Neuron (in vitro differentiated cells): ENCODE measurements around the gene CGB3.

Source experiments
- H2AFZ ChIP-seq: one replicate; pipeline ENCODE4 v1.6.1; 2013; ENCODE audit warnings: low read depth, mild to moderate bottlenecking, inconsistent platforms, low read length, moderate library complexity
- H3K27me3 ChIP-seq: one replicate; pipeline ENCODE4 v1.6.1; 2013; ENCODE audit warnings: low read length; ENCODE audit not compliant: insufficient read depth
- H3K36me3 ChIP-seq: one replicate; pipeline ENCODE4 v1.6.1; 2013; ENCODE audit warnings: low read length; ENCODE audit not compliant: insufficient read depth
- H3K4me1 ChIP-seq: one replicate; pipeline ENCODE4 v1.6.1; 2013; ENCODE audit warnings: low read length; ENCODE audit not compliant: insufficient read depth
- H3K4me3 ChIP-seq: 2 replicates; pipeline ENCODE4 v1.5.1; 2013; ENCODE audit warnings: mild to moderate bottlenecking, low read length, moderate library complexity
- H3K9me3 ChIP-seq: one replicate; pipeline ENCODE4 v1.6.1; 2013; ENCODE audit warnings: low read length

The CGB3 gene

GRCh38 chr19:48997972-48998371 lies 26.2 kb downstream of the CGB3 start:
- no peaks in the 10 kb centered on the region for H3K9me3 ChIP-seq
- H3K27me3 ChIP-seq, result no peaks in the 10 kb centered on the region
- no peak overlapping the region for H2AFZ ChIP-seq
- peaks cover 5% of the 10 kb centered on the region for H3K36me3 ChIP-seq
- H3K4me1 ChIP-seq, result peaks cover 10% of the 10 kb centered on the region
- H3K4me3 ChIP-seq, result no peak overlapping the region

GRCh38 chr19:48994035-48994386 lies 30.1 kb downstream of the CGB3 start:
- Histone ChIP-seq H3K27me3 (no peaks in the 10 kb centered on the region), H3K9me3 (no peaks in the 10 kb centered on the region), H2AFZ (no peak overlapping the region), H3K4me3 (peak overlapping the region; percentile 74), H3K4me1 (peaks cover 17% of the 10 kb centered on the region), H3K36me3 (no peaks in the 10 kb centered on the region)

DNA sequence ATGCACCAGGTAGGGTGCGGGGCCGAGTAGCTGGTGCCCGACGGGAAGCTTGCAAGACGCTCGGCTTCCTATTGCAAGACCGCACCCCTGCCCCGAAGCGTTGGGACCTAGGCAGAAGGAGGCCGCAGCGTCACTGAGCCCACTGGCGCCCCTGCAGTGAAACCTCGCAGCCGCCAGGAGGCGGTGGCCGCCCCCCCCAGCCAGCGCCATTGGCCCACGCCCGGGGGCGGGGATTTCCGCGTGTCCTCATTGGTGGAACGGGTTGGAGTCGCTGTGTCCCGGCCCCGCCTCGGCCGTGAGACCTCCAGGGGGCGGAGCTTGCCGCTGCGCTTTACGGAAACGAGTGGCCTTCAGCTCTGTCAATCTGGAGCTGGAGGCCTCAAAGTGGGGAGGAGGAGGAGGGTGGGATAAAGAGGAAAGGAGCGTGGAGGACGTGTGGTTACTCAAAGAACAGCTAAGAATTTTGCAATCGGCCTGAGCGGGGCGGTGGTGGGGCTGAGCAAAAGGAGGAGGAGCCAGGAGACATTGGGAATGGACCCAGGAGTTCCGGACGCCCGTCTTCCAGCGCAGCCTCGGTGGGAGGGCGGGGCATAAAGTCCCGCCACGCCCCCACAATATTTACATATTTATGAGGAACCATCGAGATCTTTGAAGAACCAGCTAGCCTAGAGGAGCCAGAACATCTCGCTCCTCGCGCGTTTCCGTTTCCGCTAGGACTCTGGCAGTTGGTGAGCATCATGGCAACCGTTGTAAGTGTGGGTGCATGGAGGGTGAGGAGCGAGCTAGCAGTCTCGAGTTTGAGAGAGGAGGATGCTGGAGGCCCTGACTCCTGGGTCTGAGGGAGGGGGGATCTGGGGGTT lies 30.7 kb downstream of the CGB3 start, which contains the start of the genes GYS1 and RUVBL2:
TSS of gene GYS1 (minus strand) at position 135 of the 860 bp plus-strand sequence. CDS start 197 bp downstream, outside the sequence.
TSS of gene RUVBL2 (plus strand) at position 713 of the 860 bp plus-strand sequence. CDS start at position 738, 25 bp downstream.
- H3K27me3 ChIP-seq, result no peaks in the 10 kb centered on the region
- no peaks in the 10 kb centered on the region for H3K9me3 ChIP-seq
- H3K36me3 ChIP-seq, result peaks cover 5% of the 10 kb centered on the region
- H3K4me1 ChIP-seq, result peaks cover 17% of the 10 kb centered on the region
- peak within 1 kb of the TSS; percentile 7 for H2AFZ ChIP-seq
- H3K4me3 ChIP-seq, result peak within 1 kb of the TSS; percentile 74

- Histone ChIP-seq H2AFZ (peak overlapping the region; percentile 7), H3K9me3 (no peaks in the 10 kb centered on the region), H3K4me1 (peaks cover 17% of the 10 kb centered on the region)
Measured at GRCh38 chr19:48992581-48993174, 31.5 kb downstream of the CGB3 start.

DNA sequence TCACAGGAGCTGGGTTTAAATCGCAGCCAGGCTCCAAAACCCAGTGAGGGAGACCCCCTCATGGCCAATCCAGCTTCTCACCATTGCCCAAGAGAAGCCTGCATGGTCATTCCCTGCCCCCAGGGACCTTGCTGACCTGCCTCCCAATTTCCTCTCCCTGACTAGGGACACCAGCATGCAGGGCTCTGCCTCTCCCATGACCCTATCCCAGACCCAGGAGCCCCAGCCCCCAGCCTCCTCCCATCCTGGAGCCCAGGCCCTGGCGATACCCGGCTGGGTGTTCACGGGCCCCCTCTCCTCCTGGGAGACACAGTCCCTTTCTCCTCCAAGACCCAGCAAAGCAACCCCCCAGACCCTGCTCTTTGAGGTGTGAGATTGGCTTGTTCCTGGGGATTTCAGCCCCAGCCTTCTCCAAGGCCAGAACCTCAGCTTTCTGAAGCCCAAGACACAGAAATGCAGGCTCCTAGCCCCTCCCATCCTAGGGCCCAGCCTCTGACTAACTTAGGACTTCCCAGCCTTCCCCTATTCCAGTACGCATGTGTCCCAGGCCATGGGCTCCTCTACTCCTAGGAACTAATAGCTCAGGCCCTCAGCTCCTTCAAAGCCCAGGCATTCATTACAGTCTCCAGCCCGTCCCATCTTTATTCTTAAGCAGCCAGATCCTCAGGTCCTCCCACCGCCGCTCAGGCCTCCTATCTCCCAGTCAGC lies 32.1 kb downstream of the CGB3 start:
- H2AFZ ChIP-seq, result peak overlapping the region; percentile 7
- H3K4me3 ChIP-seq, result peak overlapping the region; percentile 74
- H3K9me3 ChIP-seq, result no peaks in the 10 kb centered on the region
- H3K27me3 ChIP-seq, result no peaks in the 10 kb centered on the region
- H3K36me3 ChIP-seq, result peaks cover 12% of the 10 kb centered on the region
- H3K4me1 ChIP-seq, result peaks cover 17% of the 10 kb centered on the region

More at GRCh38 chr19:48992581-48993174, 31.5 kb downstream of the CGB3 start:
- H3K36me3 ChIP-seq, result peaks cover 7% of the 10 kb centered on the region
- no peaks in the 10 kb centered on the region for H3K27me3 ChIP-seq
- peak overlapping the region; percentile 74 for H3K4me3 ChIP-seq

- Histone ChIP-seq H3K27me3 (no peaks in the 10 kb centered on the region), H3K4me1 (peaks cover 17% of the 10 kb centered on the region), H3K36me3 (peaks cover 17% of the 10 kb centered on the region), H3K9me3 (no peaks in the 10 kb centered on the region), H3K4me3 (no peak overlapping the region), H2AFZ (no peak overlapping the region)
Measured at GRCh38 chr19:48991011-48991609, 33.0 kb downstream of the CGB3 start.

GRCh38 chr19:48990400-48990799 lies 33.7 kb downstream of the CGB3 start:
- H2AFZ ChIP-seq, result no peak overlapping the region
- H3K27me3 ChIP-seq, result no peaks in the 10 kb centered on the region
- peaks cover 17% of the 10 kb centered on the region for H3K4me1 ChIP-seq
- H3K36me3 ChIP-seq, result peaks cover 24% of the 10 kb centered on the region
- H3K9me3 ChIP-seq, result no peaks in the 10 kb centered on the region
- H3K4me3 ChIP-seq, result no peak overlapping the region

DNA sequence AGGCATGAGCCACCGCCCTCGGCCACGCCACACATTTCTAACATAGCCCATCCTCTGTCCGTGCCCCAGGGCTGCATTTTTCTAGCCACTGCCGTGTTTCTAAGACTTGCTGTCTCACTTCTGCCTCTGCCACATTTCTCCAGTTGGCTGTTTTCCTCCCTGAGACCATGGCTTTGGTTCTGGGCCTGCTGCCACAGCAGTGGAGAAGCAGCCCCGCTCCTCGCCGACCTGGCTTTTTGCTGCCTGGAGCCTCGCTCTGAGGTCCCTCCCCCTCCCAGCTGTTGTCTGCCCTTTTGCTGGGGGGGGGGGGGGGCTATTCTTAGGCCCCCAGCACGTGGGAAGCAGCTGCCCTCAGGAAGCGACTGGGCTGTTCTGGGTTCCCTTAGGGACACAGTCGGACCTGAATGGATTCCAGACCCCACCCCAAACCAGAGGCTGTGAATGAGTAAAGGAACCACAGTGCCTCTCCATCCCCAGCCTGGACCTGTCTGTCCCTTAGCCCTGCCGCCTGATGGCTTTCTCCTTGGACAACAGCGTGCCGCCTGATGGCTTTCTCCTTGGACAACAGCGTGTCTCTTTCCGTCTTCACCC lies 34.3 kb downstream of the CGB3 start:
- no peaks in the 10 kb centered on the region for H3K9me3 ChIP-seq
- no peaks in the 10 kb centered on the region for H3K27me3 ChIP-seq
- no peak overlapping the region for H3K4me3 ChIP-seq
- H3K36me3 ChIP-seq, result peaks cover 30% of the 10 kb centered on the region
- peaks cover 14% of the 10 kb centered on the region for H3K4me1 ChIP-seq
- no peak overlapping the region for H2AFZ ChIP-seq

- H3K9me3 ChIP-seq, result no peaks in the 10 kb centered on the region
- H3K4me1 ChIP-seq, result peaks cover 7% of the 10 kb centered on the region
- no peaks in the 10 kb centered on the region for H3K27me3 ChIP-seq
- H3K4me3 ChIP-seq, result no peak overlapping the region
- no peak overlapping the region for H2AFZ ChIP-seq
- H3K36me3 ChIP-seq, result peaks cover 32% of the 10 kb centered on the region
Measured at GRCh38 chr19:48988860-48989259, 35.3 kb downstream of the CGB3 start.

- H3K27me3 ChIP-seq, result no peaks in the 10 kb centered on the region
- peaks cover 32% of the 10 kb centered on the region for H3K36me3 ChIP-seq
- H2AFZ ChIP-seq, result no peak overlapping the region
- peaks cover 7% of the 10 kb centered on the region for H3K4me1 ChIP-seq
- no peaks in the 10 kb centered on the region for H3K9me3 ChIP-seq
- no peak overlapping the region for H3K4me3 ChIP-seq
Measured at GRCh38 chr19:48988286-48988685, 35.8 kb downstream of the CGB3 start.

- Histone ChIP-seq H3K36me3 (peaks cover 36% of the 10 kb centered on the region), H3K4me3 (no peak overlapping the region), H2AFZ (no peak overlapping the region), H3K9me3 (no peaks in the 10 kb centered on the region), H3K4me1 (peaks cover 7% of the 10 kb centered on the region), H3K27me3 (no peaks in the 10 kb centered on the region)
Measured at GRCh38 chr19:48987323-48987722, 36.8 kb downstream of the CGB3 start.

DNA sequence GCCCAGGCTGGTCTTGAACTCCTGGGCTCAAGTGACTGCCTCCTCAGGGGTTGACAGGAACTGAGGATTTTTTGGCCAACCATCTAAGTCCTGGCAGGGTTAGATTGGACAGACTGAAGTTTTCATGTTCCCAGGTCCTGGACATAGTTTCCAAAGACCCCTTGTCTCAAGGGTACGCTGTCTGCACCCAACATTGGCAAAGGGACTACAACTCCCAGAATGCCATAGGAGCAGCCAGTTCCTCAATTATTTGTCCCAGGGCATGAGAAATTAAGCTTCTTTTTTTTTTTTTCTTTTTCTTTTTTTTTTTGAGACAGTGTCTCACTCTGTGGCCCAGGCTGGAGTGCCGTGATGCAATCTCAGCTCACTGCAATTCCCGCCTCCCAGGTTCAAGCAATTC lies 37.9 kb downstream of the CGB3 start:
- no peaks in the 10 kb centered on the region for H3K9me3 ChIP-seq
- H3K4me1 ChIP-seq, result no peaks in the 10 kb centered on the region
- no peak overlapping the region for H3K4me3 ChIP-seq
- H3K27me3 ChIP-seq, result no peaks in the 10 kb centered on the region
- H3K36me3 ChIP-seq, result peaks cover 44% of the 10 kb centered on the region
- no peak overlapping the region for H2AFZ ChIP-seq
